GM18499 (cell line): ENCODE data around the gene MOXD1.

Experiments used
- ATAC-seq: cut with Tn5 transposase; IDR thresholded peaks from one replicate; pipeline ENCODE4 v1.9.1; 2021; ENCODE audit warnings: moderate number of reproducible peaks; ENCODE audit not compliant: insufficient read depth, unreplicated experiment

Gene MOXD1

DNA sequence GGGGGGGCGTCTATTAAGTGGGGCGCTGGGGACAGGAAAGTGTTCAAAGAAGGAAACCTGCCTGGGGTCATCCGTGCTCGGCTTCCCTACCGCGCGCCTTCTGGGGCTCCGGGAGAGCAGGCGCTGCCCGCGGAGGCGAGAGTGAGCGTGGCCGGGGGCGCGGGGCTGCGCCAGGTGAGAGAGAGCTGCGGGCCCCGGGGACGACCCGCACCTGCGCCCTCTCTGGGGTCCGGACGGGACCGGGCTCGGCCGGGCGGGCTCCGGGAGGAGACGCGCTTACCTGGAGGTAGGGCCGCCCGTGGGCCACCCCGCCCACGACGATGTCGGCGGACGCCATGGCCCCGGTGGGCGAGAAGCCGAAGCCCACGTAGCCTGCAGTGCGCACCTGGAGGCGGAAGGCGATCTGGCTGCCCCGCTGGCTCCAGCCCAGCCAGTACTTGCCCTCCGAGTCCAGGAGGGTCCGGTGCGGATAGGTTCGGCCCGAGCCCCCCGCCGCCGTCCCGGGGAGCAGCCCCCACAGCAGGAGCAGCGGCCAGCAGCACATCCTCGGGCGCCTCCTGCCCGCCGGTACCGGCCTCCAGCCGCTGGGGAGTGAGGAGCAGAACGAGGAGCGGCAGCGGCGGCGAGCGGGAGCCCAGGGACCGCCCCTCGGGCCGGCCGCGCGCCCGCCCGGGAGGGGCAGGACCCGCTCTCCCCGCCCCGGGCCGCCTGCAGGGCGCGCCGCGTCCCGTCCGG, at the start of gene MOXD1:
Gene MOXD1 (minus strand): TSS at position 593 of the 735 bp plus-strand sequence. CDS start 49 bp downstream, at position 544.
- ATAC-seq: no peak

DNA sequence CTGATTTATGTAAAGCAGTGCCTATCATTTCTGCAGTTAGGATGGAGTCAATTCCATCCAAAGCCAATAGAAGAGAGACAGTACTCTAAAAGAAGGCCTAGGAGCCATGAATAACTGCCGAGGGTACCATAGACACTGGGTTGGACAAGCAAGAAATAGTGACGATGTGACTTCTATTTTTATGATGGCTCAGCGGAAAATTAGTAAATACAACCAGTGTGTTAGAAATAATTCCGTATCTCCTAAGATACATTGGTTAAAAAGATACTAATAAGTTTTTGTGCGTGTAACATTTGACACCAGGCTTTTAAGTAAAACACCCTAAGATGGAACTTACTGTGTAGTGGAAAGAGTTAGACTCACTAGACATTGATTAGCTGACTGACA, 45.6 kb upstream of the MOXD1 start:
- no peak for ATAC-seq

DNA sequence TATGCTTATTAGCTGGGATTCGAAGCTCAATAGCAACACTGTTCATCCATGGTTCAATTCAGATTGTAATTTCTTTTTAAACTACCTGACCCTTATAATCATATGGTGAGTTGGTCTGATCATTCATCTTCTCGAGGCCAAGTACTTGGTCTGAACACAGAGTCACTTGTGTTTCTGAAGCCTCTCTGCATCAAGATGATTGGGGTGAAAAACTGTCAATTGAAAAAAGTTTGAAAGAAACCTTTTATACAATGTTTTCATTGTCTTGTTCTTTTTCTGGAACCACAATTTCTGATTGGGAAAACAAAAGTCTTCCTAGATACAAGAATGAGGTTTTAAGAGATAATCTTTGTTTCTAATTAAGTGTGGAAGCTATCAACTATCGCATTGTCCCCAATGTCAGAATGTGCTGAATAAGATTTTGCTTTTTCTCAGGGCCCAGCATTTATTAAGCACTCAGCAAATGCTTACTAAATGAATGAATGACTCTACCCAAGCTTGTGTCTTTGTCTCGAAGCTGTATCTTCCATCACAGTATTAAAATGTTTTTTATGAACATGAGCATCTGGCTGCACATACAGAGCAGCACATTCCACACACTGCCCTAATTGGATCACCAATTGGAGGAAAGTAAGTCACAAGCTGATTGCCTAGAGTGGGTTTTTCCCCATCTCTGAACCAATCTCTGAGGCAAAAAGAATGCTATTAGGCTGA, 45.0 kb upstream of the MOXD1 start:
- no peak for ATAC-seq

GRCh38 chr6:132445201-132445951, 44.1 kb upstream of the MOXD1 start:
- no peak for ATAC-seq

DNA sequence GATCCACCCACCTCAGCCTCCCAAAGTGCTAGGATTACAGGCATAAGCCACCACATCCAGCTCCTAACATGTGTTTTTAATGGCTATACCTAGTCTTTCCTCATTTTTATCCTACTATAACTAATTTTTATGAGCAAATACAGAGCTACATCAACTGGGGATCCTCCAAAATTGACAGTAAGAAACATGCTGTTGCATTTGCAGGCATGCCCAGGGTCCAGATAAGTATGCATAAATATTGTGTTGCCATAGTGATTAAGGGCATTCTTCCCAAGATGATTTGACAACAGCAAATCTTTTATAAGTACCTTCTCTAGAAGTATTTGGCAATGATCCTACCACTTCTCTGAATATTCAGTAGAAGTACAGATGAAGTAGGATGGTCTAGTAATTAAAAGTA, 41.9 kb upstream of the MOXD1 start:
- ATAC-seq: no peak

DNA sequence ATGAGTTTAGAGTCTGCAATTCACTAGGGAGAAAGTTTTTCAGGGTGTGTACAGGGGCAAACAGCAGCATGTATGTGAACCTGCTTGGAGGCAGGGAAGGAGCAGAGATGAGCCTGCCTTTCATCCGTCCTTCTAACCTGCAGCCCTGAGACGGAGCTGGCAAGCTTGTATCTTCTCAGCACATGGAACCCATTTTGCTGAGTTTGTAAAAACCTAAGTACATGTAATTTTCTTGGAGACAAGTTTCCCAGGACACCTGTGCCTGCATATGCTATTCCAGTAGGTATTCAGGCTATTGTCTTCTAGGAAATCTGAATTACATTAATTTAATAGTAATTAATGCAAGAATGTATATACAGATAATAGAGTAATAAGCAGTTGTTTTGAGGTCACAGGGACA, 28.8 kb upstream of the MOXD1 start:
- no peak for ATAC-seq

- no peak for ATAC-seq
Measured at GRCh38 chr6:132425176-132425575, 23.9 kb upstream of the MOXD1 start.

GRCh38 chr6:132423839-132424238, 22.6 kb upstream of the MOXD1 start:
- no peak for ATAC-seq

GRCh38 chr6:132418235-132418965, 17.1 kb upstream of the MOXD1 start:
- no peak for ATAC-seq

DNA sequence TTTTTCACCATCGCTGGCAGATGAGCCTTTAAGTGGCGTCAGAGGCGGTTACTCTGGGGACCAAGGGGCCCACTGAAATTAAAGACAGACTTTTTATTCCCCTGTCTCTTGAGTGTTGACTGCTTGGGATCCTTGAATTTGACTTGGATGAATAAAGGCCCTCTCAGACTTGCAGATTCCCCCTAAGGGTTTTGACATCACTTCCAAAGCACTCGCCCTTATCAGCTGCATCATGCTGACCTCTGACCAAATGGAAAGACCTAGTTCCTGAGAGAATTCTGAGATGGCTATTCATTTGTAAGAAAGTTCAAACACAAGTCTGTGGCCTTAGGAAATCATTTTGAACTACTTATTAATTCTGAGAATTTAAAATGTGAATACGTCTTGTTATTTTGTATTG, 13.5 kb upstream of the MOXD1 start:
- ATAC-seq: no peak

GRCh38 chr6:132414322-132414721, 13.0 kb upstream of the MOXD1 start:
- no peak for ATAC-seq

GRCh38 chr6:132413499-132413802, 12.2 kb upstream of the MOXD1 start:
- no peak for ATAC-seq

DNA sequence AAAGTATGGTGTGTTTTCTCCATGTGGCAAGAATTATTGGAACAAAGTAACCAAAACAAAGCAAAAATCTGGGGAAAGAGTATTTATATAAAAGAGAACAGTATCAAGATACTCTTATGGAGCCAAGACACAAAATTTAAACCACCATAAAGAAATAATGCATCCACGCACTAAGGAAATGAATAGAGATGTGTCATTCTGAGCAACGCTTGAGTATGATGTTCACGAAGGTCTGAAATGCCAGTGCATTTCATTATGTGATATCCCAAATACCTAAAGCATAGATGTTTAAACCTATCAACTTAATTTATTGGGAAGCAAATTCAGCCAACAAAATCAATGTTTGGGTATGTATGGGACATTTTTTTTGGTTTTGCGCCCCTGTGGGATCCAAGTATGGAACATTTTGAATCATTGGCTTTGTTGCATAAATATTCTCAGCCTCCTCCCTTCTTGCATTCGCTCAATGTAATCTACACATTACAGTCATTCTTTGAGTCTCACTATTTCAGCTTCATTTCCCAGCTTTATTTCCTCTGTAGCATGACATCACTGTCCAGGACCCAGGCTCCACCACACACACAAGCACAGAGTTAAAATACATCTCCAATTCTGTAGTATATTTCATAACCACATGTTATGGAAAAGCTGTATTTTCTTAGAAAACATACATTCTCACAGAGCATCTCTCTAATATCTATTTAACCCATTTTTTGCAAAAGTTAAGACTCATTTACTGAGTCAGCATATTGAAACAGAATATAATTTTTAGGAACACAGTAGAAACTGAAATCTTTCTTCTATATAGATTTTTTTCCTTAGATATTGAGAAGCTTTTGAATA, 11.6 kb upstream of the MOXD1 start:
- ATAC-seq: no peak

- ATAC-seq: no peak
Measured at GRCh38 chr6:132411296-132411695, 10.0 kb upstream of the MOXD1 start.

DNA sequence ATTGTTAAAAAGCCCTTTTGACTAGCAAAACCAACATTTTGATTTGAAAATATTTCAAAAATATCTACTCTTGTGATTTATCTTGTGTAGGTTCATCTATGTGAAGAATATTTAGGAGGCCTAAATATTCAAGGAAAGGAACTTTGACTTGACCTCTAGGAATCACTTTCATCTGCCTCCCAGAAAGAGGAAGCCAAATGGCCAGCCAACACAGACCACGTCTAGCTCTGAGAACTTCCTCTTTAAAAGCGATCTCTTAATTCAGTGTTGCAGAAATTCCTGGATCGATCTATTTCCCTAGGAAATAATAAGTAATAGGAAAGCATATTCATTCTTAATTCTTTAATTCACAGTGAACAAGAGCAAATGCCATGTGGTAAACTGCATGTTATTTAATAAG, 9.6 kb upstream of the MOXD1 start:
- no peak for ATAC-seq

DNA sequence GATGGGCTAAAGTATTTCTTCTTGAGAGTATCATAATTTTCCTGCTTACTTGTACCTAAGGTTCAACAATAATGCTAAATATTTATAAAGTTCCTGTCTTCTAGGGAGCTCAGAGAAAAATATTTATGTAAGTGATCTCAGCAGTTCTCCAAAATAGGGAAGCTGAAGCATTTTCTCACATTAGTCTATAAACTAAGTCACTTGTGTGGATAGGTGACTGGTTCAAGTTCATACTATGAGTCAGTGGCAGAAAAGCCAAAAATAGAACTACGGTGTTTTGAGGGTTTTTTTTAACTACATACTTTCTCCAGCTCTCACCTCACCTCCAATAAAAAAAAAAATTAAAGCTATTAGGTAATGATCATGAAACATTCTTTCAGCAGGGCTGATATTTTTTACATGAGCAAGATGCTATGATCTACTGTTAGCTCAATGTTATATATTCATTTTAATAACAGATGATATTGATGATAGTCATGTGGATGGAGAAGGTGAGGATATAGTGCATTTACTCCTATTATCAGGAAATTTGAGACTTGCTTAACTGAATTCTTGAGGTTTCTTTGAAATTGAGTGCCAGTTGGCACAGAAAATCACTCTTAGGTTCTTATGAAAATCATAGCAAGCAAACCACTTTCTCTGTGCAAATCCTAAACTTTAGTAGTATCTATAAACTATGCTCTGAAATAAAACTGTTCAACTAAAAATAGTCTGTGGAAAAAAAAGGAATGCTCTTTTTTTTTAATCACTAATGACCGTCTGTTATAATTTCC, 4.1 kb upstream of the MOXD1 start:
- peak; percentile 79 for ATAC-seq

DNA sequence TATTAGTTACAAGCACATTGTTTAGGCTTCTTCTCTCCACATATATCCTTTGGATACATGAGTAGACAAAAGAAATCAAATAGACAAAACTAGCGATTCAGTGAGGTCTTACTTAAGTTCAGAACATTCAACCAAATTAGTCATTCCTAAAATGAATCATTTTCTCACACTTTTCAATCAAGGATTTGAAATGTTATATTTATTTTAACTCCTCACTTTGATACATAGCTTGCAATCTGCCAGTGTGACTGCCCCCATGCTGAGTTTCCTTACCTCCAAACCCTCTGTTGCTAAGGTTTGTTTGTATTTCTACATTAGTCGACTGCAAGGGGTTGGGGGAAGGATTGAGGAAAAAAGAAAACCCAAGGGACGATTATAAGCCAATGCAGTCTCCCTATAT, 3.5 kb upstream of the MOXD1 start:
- no peak for ATAC-seq

DNA sequence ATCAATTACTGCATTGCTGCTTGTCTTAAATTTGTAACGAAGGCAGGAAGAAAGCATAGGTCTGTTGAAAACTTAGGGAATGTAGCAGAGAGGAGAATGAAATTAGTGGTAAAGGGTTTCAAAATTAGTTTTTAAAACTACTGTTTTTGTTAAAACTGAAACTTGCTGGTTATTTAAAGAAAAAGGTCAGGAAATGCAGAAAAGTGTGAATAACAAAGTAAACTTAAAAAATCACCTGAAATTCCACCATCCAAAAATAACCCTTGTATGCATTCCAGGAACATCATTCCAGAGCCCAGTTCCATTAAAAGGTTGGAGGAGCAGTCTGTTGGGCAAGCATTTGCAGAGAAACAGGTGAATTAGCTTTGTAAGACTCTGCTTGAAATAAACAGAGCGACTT, 3.1 kb upstream of the MOXD1 start:
- no peak for ATAC-seq

DNA sequence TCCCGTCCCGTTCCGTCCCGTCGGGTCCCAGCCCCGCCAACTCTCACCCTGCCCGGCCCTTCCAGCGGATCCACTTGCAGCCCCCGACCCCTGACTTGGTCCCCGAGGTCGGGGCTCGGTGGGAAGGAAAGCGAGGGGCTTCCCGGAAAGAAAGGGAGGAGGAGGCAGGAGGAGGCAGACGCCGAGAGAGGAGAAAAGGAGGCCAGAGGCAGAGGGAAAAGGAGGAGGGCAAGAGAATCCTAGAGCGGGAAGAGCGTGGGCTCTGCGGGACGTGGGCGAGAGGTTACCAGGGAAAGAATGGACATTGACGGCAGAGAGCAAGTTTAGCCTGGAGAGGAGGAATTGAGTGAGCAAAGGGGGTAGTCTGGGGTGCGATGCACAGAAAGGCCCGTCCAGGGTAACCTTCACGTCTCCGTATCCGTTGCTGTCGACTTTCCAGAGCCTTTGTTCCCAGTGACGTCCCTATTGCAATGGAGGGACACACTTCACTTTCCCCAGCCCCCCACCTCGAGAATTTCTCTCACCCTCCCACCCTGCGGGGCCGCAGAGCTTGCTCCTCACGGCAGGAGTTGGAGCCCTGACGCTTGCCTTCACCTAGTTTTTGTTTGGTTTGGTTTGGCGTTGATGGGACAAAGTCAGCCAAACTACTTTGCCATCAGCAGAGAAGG, 477 bp upstream of the MOXD1 start:
- ATAC-seq: no peak
